HG03571 (cell line): Measurements from ENCODE around the gene LIN7C.
A peak's percentile ranks its signal among the peaks of the same experiment; 100 is the strongest.

Experiments used
- ATAC-seq: cut with Tn5 transposase; IDR thresholded peaks from one replicate; pipeline ENCODE4 v1.9.1; 2021; ENCODE audit not compliant: unreplicated experiment

LIN7C gene

DNA sequence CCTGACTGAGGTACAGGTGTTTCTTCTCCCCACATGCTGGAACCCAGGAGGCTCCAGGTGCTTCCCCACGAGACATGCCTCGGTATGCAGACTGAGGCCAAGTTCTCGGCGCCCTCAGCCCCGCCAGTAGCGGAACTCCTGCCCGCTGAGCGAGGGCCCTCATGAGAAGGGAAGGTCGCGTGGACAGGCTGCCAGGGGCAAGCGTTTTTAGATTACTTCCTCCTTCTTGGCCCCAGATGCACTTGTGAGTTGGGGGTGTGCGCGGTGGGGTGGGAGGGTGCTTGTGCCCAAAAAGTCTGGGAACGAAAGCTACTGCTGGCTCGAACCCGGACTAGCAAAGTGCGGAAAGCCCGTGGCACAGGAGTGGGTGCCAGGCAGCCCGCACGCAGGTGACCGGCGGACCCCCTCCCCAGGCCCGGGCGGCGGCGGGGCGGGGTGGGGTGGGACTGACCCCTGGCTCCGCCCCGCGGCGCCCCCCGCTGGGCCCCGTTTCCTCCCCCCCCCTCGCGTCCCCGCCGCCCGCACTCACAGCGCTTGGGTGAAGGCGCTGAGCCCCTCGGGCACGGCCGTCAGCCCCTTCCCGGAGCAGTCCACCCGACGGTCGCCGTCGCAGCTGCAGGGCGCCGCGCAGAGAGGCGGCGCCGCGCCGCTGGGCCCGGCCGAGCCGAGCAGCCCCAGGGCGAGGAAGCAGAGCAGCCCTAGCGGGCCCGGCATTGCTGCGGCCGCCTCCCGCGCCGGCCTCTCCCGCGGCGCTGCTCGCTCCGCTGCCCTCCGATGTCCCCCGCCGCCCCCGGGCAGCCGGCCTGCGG is 34.8 kb downstream of the LIN7C start:
- ATAC-seq, result peak; percentile 40

DNA sequence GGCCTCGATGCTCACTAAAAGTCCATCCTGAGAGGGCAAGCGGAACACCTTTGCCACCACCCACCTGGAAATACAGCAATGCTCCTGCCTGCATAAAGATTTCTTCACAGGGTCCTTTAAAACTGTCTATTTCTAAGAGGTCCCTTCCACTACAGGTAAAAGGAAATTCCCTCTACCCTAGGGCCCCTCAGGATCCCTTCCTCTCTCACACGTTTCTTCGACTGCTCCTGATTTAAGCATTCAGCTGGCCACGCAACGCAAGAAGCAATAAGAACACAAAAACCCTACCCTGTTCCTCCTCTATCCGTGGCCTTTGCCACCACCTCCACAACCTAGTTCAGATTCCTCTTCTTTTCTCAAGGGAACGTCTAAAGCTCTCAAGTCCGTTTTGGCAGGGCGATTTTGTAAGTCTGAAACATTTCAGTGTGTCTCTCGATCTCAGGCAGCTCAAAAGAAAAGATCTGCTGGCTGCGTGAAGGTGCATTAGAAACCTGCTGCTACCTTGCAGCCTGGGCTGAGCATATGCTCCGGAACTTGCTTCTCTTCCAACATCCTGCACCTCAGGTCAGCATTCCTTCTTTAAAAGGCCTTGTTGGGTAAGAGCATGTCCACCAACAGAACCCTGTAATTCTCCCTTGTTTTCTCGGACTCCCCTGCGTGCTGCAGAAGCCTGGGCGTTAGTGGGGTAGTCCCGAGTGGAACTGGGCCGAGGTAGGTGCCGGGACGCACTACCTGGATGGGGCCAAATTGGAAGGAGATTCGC is 35.6 kb downstream of the LIN7C start:
- ATAC-seq, result no peak

DNA sequence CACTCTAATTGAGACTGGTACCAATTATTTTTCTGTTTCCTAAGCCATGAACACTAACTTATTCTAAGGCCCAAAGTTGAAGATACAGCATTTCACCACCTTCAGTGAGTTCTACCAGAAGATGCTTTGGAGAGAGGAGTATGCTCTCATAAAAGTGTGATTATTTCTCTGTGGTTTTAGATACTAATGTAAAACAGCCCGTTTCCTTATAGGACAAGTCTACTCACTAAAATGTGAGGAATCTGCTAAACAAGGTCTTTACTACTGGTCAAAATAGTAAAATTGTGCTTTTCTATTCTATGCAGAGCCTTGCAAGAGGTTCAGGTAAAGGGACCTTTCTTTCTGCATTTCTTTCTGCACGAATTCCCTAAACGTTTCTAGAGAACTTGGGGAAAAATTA is 36.4 kb downstream of the LIN7C start:
- ATAC-seq, result no peak

DNA sequence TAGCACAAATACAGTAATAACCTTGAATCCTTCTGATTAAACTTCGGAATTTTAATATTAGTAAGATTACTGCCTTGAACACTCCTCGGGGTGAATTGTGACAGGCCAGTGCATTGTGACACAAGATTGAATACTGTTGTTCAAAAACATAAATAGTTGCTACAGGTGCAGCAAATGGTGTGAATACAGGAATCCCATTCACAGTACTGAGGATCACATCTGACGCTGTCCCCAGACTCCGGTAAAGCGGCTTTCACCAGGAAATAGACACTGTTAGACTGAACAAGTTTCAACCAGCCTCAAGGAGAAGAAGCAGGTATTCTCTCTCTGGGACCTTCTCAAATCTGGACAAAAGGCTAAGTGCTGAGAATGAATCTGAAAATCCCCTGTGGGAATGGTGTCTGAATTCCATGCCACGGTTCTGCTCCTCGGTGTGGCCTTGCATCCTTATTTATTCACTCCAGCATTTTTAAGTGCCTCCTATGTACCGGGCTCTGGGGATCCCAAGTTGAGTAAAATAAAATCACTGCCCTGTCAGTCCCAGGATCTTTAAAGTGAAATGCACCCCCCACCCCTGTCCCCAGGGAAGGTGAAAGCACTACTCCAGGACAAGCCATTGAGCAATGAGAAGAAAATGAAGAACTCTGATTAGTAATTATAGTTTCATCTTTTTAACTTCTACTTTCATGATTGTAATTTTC is 37.4 kb downstream of the LIN7C start:
- no peak for ATAC-seq

DNA sequence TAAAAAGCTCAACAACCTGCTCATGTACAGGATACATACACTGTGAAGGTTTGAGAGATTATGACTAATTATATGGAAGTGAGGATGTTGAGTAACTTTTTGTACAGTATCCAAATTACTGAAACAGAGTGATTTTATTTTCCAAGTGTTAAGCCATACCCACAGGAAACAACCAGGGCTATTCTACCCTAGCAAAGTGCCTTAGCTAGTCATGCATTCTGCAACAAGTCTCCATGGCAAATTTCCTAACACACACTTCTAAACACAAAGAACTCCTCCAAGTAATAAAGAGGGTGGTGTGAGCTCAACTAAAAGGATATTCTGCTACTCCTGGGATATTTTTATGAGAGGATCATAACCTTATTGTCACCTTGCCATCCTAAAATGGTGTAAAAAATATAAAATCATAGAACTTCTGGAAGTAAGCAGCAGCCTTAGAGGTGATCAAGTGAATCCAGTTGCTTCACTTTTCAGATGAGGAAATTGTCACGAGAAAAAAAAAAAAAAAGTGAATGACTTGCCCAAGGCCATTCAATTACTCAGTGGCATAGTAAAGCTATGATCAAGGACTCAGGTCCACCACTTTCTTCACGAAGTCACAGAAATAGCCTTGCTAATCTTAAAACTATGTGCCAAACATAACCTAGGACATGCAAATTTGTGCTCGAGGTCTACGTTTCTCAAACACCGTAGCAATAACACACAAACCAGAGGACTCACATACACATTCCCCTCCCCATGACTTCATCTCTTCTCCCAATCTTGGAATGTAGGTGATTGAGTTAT is 38.2 kb downstream of the LIN7C start:
- no peak for ATAC-seq

DNA sequence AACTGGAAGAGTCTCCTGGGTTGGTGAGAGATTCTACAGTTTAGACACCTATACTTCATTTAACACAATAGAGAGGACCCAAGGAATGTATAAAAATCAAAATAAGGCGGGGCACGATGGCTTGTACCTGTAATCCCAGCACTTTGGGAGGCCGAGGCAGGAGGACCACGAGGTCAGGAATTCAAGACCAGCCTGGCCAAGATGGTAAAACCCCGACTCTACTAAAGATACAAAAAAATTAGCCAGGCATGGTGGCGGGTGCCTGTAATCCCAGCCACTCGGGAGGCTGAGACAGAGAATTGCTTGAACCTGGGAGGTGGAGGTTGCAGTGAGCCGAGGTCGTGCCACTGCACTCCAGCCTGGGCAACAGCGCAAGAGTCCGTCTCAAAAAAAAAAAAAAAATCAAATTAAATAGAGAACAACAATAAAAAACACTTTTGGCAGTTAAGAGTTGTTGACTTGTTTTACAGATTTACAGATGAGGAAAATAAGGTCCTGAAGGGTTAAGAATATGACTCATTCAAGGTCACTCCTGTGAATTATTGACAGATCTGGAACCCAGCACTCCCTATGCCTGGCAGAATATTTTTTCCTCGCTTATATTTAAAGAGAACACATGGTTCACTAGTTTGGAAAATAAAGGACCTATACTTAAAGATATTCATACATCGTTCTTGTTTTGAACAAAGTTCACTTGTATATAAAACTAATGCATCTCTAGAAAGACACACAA is 39.2 kb downstream of the LIN7C start:
- ATAC-seq, result no peak

DNA sequence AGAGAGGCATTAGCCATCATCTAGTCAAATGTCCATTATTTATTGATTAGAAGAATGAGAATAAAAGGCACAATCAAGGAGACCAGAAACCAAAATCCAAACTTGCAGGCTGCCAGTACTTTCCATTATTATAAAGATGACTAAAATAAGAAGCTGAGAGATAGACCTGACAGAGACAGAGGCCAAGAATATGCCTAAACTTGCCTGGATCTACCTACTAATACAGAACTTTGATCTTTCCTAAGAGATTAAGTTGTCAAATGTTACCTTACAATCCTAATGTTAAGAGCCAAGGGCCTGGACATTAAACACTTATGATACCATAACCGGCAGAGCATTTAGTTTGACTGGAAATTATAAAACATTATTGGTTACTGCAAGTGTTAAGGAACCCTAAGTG is 40.2 kb downstream of the LIN7C start:
- ATAC-seq, result no peak

DNA sequence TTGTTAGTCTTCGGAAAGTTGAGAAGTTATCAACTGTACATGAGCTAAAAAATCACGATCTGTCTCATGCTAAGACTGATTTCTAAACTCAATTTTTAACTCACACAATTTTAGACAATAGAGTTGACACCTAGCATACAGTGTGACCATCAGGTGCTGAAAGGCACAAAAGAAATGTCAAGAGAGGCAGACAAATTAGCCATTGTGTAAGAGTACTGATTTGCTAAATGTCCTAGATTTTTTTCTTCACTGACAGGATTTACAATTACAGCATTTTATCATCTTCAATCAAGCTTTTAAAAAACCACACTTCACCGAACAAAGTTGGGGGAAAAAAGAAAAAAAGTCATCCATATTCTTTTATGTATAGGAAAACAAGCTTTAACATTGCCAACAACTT is 40.9 kb downstream of the LIN7C start:
- no peak for ATAC-seq

DNA sequence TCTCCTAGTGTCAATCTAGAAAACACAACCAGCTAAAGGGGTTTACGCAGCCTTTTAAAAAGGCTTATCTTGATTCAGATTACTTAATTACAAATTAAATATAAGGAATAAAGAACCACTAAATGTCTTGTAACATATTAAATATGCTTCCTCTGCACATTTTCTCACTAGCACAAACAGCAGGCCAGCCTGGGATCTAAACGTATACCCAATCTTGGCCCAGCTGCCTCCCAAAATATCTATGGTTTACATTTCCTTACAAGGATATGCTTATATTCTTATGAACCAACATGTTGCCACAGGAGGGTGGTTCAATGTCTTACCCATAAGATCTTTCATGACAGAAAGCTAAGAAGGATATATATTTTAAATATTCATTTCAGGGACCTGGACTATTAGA is 41.7 kb downstream of the LIN7C start:
- no peak for ATAC-seq

DNA sequence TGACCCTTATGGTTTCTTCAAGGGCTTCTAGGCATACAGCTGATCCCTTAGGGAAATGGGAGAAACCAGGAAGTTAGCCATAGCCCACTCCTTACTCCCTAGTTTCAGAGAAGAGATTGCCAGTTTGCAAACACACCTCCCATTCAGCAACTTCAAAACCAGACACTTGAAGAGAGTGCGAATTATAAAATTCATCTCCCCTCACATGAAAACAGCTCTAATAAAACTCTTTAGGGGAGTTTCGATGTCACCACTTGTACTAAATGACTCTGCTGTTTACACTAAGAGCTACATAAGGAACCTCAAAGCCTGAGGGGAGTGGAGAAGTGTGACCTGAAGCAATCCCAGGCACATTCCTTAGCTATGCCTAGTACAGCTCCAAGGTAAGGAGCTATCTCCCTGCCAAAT is 42.3 kb downstream of the LIN7C start:
- ATAC-seq, result no peak

DNA sequence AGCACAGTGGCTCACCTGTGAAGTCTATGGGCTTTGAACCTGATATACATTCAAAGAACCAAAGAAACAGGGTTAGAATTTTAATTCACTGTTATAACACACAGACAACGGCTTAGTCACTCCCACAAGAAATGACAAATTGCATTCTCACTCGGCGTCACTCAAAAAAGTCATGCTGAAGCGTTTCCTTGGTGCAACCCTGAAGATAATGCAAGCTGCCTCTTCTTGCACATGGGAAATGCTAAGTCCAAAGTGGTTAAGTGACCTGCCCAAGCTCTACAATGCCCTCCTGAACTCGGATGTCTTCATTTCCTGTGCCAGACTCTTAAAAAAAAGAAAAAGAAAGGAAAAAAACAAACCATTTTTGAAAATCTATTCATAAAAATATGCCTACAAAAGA is 44.0 kb downstream of the LIN7C start:
- no peak for ATAC-seq

DNA sequence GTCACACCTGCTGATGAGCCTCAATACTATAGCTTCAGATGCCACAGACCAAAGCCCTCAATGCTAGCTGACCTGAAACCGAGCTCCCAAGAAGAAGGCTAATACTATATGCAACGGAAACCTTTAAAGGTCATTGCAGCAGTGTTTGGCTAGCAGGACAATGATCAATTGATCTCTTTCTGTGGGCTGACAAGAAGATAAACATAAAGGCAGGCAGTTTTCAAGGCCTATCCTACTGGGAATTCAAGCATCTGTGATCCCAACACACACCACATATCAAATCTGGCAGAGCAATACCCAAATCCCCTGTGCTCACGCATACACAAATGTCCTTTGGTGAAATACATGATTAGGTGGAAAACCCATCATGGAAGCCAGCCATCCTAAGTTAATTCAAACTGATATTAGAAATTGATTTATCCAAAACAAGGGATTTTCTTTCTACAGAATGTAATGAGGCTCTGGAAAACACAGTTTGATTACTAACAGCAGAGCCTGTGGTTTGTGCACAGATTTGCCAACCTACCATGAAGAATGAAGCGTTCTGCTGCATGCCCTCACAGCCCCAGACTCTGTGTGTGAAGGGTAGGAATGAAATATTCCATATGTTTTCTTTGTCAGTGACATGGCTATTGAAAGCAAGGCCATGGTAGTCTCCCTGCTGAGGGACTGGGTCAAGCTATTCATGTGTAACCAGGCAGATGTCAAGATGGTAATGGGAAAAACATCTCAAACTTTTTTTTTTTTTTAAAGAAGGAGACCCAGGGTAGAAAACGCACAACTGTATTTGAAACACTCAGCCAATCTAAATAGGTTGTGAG is 46.2 kb downstream of the LIN7C start:
- ATAC-seq, result no peak

DNA sequence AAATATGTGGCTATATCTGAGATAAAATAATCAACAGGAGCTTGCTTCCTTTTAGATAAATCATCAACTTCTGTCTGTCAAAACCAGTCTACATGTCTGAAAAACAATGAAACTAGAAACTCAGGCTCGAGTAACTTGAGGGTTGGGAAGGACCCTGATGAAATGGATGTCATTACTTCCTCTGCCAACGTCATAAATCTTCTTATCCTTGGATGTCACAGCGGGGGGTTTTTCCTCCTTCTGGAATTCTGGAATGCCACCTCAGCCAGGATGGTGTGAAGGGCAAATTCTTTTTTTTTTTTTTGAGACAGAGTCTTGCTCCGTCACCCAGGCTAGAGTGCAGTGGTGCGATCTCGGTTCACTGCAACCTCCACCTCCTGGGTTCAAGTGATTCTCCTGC is 47.4 kb downstream of the LIN7C start:
- no peak for ATAC-seq

DNA sequence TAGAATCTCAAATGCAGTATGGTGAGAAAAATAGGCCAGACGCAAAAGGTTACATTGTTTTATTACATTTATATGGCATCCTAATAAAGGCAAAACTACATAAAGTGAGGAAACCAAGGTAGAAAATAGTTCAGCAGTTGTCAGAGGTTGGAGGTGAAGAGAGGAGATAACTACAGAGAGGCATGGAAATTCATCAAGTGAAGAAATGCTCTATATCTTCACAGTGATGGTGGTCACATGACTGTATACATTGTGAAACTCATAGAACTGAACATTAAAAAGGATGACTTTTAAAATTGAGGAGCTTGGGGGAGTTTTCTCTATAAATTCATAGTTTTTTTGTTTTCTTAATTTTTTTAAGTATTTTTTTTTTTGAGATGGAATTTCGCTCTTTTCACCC is 48.4 kb downstream of the LIN7C start:
- no peak for ATAC-seq

DNA sequence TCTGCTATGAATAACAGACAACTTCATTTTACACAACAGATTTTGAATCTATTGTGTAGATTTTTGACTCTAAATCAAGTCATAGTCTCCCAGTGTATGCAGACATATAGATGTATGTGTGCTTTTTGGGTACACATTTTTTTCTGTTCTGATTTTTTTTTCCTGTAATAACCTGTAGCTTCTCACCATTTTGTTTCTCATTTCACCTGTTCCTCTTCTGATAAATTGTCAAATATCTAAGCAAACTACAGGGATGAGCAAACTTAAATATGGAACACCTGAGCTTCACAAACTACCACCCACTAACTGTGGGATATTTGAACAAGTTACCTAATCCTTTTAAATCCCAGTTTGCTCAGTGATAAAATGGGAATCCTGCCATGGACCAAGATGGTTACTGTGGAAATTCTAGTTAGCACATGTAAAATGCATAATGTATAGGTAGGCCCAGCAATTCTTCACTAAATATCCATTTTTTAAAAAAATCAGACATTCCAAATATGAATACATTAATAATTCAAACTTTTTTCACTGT is 49.7 kb downstream of the LIN7C start:
- ATAC-seq, result no peak

DNA sequence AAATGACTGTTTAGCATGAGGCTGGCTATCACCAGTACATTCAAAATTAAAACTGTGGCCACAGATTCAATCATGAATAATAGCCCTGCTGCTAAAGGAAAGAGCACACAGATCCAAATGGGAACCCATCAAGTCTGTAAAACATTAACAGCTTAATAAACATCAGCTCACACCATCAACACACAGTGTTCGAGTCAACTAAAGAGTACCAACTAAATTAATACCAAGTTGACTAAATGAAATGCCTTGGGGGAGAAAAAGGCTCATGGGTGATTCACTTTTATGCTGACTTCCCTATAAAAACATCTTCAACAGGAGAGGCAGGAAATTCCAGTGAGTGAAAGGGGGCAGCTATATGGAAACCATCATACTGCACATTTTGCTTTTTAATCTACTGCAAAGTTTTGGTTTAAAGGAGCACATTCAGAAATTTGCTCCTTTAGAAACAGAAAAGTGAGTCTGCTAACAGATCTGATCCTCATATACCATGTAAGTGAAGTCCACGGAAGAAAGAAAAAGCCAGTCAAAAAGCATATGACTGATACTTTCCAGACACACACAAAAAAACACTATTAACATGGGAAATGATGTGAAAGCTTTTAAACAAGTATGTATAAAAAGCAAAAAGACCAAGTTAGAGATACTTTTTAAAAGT is 50.3 kb downstream of the LIN7C start:
- no peak for ATAC-seq

DNA sequence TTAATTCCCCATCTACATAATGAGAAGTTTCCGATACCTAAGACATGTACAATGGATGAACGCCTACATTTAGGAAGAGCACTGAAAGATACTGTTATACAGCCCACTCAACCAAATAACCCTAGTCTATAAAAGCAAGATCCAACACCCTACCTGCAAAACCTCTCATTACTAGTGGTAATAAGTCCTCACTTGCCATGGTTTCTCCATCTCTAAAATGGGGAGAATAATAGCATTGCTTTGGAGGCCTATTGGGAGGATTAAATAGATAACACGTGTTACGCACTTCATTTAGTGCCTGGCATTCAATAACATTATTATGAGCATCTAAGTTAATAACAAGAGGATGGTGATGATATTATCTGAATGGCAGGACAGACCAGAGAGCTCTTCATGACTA is 50.9 kb downstream of the LIN7C start:
- no peak for ATAC-seq

DNA sequence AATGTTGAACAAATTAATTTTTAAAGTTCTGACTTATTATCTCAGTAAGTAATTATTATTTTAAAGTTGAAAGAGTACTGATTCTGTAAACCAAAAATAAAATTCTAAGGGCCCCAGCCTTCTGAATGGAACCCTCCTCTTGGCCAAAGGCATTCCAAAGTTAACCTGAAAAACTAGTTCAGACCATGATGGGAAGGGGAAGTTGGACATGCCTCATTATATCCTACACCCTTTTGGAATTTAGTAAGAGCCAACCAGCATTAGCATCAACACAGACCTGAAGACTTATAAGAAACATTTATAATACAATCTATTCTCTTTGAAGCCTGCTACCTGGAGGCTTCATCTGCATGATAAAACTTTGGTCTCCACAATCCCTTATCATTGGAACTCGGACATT is 52.9 kb downstream of the LIN7C start:
- no peak for ATAC-seq

DNA sequence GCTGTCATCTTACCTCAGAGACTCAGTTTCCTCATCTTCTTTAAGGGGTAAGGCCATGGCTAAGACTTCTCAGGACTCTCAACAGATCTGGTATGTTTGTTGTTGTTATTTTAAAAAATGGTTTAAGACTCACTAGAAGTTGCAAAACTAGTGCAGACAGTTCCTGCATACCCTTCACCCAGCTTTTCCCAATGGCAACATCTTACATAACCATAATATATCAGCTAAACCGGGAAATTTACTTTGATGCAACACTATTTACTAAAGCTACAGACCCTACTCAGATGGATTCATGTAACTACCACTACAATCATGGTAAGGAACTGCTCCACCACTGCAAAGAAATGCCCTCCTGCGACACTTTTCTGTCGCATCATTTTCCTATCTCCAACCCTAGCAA is 54.4 kb downstream of the LIN7C start:
- ATAC-seq, result no peak
